ENCODE measurements around the gene PRKAG2. TPM values are rescaled to one million over a fixed set of nuclear protein-coding genes. Genes with fewer than 3 reads are reported as not detected.
A peak's percentile ranks its signal among the peaks of the same experiment; 100 is the strongest.

The PRKAG2 gene
- total RNA-seq, 4 donors from 2014 or later: 25.1 to 57.8 (median 46.7) TPM

DNA sequence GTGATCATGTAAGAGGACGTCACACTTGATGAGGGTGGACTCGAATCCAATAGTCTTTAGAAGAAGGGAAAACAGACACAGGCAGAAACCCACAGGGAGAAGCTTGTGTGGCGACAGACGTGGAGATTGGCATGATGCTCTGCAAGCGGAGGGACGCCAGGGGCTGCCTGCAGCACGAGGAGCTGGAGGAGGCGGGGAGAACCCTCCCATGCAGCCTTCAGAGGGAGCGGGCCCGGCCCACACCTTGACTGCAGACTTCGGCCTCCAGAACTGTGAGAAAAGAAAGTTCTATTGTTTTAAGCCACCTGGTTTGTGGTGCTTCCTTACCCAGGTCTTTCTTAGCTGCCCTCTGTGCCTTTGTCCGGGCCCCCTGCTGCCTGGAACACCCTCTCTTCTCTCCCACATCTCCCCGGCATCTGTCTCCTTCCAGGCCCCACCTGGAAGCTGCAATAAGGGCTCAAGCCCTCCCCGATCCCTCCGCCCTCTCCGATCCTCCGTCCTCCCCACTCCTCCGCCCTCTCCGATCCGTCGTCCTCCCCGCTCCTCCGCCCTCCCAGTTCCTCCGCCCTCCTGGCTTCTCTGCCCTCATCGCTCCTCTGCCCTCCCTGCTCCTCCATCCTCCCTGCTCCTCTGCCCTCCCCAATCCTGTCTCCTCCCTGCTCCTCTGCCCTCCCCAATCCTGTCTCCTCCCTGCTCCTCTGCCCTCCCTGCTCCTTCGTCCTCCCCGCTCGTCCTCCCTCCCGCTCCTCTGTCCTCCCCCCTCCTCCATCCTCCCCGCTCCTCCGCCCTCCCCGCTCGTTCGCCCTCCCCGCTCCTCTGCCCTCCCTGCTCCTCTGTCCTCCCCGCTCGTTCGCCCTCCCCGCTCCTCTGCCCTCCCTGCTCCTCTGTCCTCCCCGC is 17.4 kb upstream of the PRKAG2 start:
- TF ChIP-seq EP300 (IDR thresholded peaks at IDR 0.05; ENCODE audit: low read depth) (no peak), POLR2AphosphoS5 (IDR thresholded peaks at IDR 0.05) (no peak), POLR2A (IDR thresholded peaks at IDR 0.05) (no peak)
- peak; percentile 47 for DNase-seq
- intact Hi-C loops (cut with DNase I; ENCODE audit: low total_unique reads): no loop called here
- no peaks in the 10 kb centered on the region for H3K36me3 ChIP-seq
- in situ Hi-C loops (cut with MboI; ENCODE audit: low pct_ligation_motif_present in 1 of 4, low pct_unique_long_range_greater_than_20kb in 1 of 4, low sequenced_read_pairs in 3 of 4): no loop called here
- peak overlapping the region in 3 of 4 donors; percentile 46 to 75 (median 55) for H3K27ac ChIP-seq
- WGBS, 2 donors (ENCODE audit: low coverage in 1 of 2): 53 to 71% methylated on average over 9 to 39 of the region's 40 CpGs
- H3K4me1 ChIP-seq: peaks cover 3 to 28% (median 23%) of the 10 kb centered on the region in 4 donors
- H3K9me3 ChIP-seq: no peaks in the 10 kb centered on the region
- H3K4me3 ChIP-seq: no peak overlapping the region
- peaks cover 4% of the 10 kb centered on the region for H3K27me3 ChIP-seq

- H3K4me1 ChIP-seq: peaks cover 3 to 28% (median 23%) of the 10 kb centered on the region in 4 donors
- 82% methylated on average over 8 of the region's 9 CpGs; no CpG with 5 or more reads in 1 of the 2 donors for WGBS, 2 donors (ENCODE audit: low coverage in 1 of 2)
These were observed 16.5 kb upstream of the PRKAG2 start for GRCh38 chr7:151893405-151893923.

DNA sequence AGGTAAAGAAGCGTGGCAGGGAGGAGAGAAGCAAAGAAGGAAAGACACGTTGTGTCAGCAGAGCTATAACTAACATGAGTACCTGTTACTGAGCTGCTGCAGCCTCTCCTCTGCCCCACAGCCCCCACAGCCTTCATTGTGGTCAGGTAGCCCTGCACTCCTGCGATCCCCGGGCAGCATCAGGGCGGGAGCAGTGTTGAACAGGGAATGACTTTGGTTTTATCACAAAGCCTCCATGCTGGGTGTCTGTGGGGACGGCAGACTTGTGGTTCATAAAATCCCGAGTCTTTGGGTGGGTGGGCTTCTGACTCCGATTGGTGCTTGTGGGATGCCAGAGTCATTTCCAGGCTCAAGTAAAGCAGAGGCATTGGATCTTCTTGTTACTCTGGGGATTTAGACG is 14.8 kb upstream of the PRKAG2 start:
- intact Hi-C loops (cut with DNase I; ENCODE audit: low total_unique reads) (no loop called here), in situ Hi-C loops (cut with MboI; ENCODE audit: low pct_ligation_motif_present in 1 of 4, low pct_unique_long_range_greater_than_20kb in 1 of 4, low sequenced_read_pairs in 3 of 4) (no loop called here)
- Histone ChIP-seq H3K36me3 (no peaks in the 10 kb centered on the region), H3K4me3 (no peak overlapping the region), H3K4me1 (peaks cover 0 to 24% (median 18%) of the 10 kb centered on the region in 4 donors), H3K27ac (no peak overlapping the region), H3K9me3 (no peaks in the 10 kb centered on the region), H3K27me3 (peaks cover 4% of the 10 kb centered on the region)
- DNase-seq: no peak
- no peak for TF ChIP-seq EP300 (IDR thresholded peaks at IDR 0.05; ENCODE audit: low read depth)
- no peak for TF ChIP-seq POLR2A (IDR thresholded peaks at IDR 0.05)
- TF ChIP-seq, protein P1, sequence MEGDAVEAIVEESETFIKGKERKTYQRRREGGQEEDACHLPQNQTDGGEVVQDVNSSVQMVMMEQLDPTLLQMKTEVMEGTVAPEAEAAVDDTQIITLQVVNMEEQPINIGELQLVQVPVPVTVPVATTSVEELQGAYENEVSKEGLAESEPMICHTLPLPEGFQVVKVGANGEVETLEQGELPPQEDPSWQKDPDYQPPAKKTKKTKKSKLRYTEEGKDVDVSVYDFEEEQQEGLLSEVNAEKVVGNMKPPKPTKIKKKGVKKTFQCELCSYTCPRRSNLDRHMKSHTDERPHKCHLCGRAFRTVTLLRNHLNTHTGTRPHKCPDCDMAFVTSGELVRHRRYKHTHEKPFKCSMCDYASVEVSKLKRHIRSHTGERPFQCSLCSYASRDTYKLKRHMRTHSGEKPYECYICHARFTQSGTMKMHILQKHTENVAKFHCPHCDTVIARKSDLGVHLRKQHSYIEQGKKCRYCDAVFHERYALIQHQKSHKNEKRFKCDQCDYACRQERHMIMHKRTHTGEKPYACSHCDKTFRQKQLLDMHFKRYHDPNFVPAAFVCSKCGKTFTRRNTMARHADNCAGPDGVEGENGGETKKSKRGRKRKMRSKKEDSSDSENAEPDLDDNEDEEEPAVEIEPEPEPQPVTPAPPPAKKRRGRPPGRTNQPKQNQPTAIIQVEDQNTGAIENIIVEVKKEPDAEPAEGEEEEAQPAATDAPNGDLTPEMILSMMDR (IDR thresholded peaks at IDR 0.05): no peak
- TF ChIP-seq POLR2AphosphoS5 (IDR thresholded peaks at IDR 0.05): no peak
- WGBS, 2 donors (ENCODE audit: low coverage in 1 of 2): 45 to 73% methylated on average over 2 to 9 of the region's 9 CpGs

More at GRCh38 chr7:151893405-151893923, 16.5 kb upstream of the PRKAG2 start:
- no peak for DNase-seq
- Histone ChIP-seq H3K4me3 (no peak overlapping the region), H3K27ac (peak overlapping the region in 1 of 4 donors; percentile 75), H3K27me3 (peaks cover 4% of the 10 kb centered on the region), H3K36me3 (no peaks in the 10 kb centered on the region), H3K9me3 (no peaks in the 10 kb centered on the region)
- TF ChIP-seq POLR2AphosphoS5 (IDR thresholded peaks at IDR 0.05) (no peak), EP300 (IDR thresholded peaks at IDR 0.05; ENCODE audit: low read depth) (no peak), POLR2A (IDR thresholded peaks at IDR 0.05) (no peak)
- TF ChIP-seq, protein P1 (IDR thresholded peaks at IDR 0.05): no peak
- intact Hi-C loops (cut with DNase I; ENCODE audit: low total_unique reads): no loop called here
- in situ Hi-C loops (cut with MboI; ENCODE audit: low pct_ligation_motif_present in 1 of 4, low pct_unique_long_range_greater_than_20kb in 1 of 4, low sequenced_read_pairs in 3 of 4): no loop called here

DNA sequence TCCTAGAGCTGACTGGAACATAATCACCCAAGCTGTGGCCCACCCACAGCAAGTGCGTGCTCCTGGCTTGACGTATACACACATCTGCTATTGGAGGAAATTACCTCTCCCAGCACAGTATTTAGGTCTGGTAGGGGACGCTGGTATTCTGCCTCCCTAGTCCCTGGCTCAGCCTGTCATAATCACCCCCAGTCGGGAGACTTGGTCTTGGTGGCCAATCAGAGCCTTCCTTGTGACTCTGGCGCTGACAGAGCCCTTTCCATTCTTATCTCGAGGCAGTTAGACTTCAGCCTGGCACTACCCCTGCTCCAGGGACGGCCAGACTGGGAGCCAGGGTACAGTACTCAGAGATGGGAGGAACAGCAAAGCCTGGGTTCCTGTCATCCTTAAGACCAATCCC is 14.3 kb upstream of the PRKAG2 start:
- no peaks in the 10 kb centered on the region for H3K9me3 ChIP-seq
- in situ Hi-C loops (cut with MboI; ENCODE audit: low pct_ligation_motif_present in 1 of 4, low pct_unique_long_range_greater_than_20kb in 1 of 4, low sequenced_read_pairs in 3 of 4) (no loop called here), intact Hi-C loops (cut with DNase I; ENCODE audit: low total_unique reads) (no loop called here)
- DNase-seq: peak; percentile 41
- peaks cover 0 to 18% (median 13%) of the 10 kb centered on the region in 4 donors for H3K4me1 ChIP-seq
- TF ChIP-seq POLR2A (IDR thresholded peaks at IDR 0.05) (no peak), POLR2AphosphoS5 (IDR thresholded peaks at IDR 0.05) (no peak), EP300 (IDR thresholded peaks at IDR 0.05; ENCODE audit: low read depth) (no peak)
- TF ChIP-seq, protein P1 (IDR thresholded peaks at IDR 0.05): no peak
- 61% methylated on average over 7 of the region's 7 CpGs; no CpG with 5 or more reads in 1 of the 2 donors for WGBS, 2 donors (ENCODE audit: low coverage in 1 of 2)
- no peak overlapping the region for H3K27ac ChIP-seq
- H3K4me3 ChIP-seq: no peak overlapping the region
- no peaks in the 10 kb centered on the region for H3K36me3 ChIP-seq
- H3K27me3 ChIP-seq: peaks cover 4% of the 10 kb centered on the region

All from transverse colon (tissue), 4 donors.